ENCODE results near the gene RUFY2. TPM values are rescaled to one million over a fixed set of nuclear protein-coding genes. Genes with fewer than 3 reads are reported as not detected.
"Not testable (repeated sequence)": the region's sequence is repeated elsewhere in the genome, so short reads cannot be mapped to it uniquely, and the experiment has no call there.

Gene RUFY2
- total RNA-seq, 1 donor from 2014 or later = 7.5 TPM

DNA sequence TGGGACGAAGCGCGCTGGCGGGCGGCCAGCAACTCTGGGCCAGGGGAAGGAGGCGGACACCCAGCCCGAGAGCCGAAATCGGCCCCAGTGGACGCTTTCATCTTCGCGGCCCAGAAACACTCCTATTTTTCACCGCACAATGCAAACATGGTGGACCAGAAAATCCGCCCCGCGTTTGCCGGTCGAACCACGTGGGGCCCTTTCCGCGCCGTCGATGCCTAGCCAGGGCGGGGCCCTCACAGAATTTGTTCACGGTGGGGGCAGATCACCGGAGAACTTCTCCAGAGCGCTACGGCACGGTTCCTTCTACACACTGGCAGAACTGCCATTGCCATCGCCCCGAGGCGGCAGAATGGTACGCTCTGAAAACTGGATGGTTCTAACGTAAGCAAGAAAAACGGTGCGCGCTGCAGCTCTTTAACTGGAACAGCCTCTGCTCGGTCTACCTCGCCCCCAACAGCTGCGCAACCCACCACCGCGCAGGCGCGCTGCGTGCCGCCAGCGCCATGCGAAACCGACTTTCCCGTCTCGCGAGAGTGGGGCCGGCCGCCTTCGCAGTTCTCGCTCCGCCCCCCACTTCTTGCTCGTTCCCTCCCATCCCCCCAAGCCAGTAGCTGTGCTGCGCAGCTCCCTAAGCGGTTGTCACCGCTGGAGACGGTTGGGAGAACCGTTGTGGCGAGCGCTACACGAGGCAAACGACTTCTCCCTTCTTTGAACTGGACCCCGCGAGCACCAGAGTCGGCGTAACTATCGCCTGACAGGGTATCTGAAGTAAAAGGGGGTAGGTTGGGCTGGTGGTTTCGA, 75.4 kb downstream of the RUFY2 start, which contains the start of gene HNRNPH3:
HNRNPH3 (plus strand) TSS at position 610 of the 804 bp plus-strand sequence. CDS start 5,158 bp downstream, outside the sequence.
- peak; percentile 85 to 98 for DNase-seq (ENCODE audit: low spot score in 2 of 2)
- no peaks in the 10 kb centered on the region for H3K27me3 ChIP-seq
- intact Hi-C loops (cut with DNase I) = loop anchor here (1.0 to 5.0 kb wide), 7 partner anchors 75 to 569 kb away; partner anchors contain the start of genes CCAR1, HERC4, RUFY2 and SIRT1
- peak within 1 kb of the TSS; percentile 100 for H3K27ac ChIP-seq
- peaks cover 4 to 5% of the 10 kb centered on the region in 2 donors for H3K4me1 ChIP-seq
- TF ChIP-seq, protein P1, sequence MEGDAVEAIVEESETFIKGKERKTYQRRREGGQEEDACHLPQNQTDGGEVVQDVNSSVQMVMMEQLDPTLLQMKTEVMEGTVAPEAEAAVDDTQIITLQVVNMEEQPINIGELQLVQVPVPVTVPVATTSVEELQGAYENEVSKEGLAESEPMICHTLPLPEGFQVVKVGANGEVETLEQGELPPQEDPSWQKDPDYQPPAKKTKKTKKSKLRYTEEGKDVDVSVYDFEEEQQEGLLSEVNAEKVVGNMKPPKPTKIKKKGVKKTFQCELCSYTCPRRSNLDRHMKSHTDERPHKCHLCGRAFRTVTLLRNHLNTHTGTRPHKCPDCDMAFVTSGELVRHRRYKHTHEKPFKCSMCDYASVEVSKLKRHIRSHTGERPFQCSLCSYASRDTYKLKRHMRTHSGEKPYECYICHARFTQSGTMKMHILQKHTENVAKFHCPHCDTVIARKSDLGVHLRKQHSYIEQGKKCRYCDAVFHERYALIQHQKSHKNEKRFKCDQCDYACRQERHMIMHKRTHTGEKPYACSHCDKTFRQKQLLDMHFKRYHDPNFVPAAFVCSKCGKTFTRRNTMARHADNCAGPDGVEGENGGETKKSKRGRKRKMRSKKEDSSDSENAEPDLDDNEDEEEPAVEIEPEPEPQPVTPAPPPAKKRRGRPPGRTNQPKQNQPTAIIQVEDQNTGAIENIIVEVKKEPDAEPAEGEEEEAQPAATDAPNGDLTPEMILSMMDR (IDR thresholded peaks at IDR 0.05) = no peak
- no peaks in the 10 kb centered on the region for H3K9me3 ChIP-seq
- peak within 1 kb of the TSS; percentile 94 to 98 for H3K4me3 ChIP-seq
- H3K36me3 ChIP-seq = no peaks in the 10 kb centered on the region

DNA sequence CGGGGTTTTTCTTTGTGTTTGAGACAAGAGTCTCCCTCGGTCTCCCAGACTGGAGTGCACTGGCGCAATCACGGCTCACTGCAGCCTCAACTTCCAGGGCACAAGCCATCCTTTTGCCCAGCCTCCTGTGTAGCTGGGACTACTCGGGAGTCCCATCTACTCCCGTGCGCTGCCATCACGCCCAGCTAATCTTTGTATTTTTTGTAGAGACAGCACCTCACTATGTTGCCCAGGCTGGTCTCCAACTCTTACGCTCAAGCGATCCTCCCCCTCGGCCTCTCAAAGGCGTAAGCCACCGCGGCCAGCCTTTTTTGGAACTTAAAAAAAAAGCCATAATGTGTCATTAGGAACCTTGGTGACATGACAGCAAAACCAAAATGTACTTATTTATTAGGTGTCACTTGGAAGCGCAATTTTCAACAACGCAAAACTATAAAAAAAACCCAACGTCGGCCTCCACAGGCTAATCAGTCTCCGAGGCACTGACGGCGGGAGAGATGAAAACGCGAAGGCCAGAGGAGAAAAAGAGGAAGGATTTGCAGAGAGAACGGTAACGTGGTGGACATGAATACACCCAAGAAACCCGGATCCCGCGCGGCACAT, 76.1 kb downstream of the RUFY2 start:
- Histone ChIP-seq H3K36me3 (no peaks in the 10 kb centered on the region), H3K4me3 (peak overlapping the region; percentile 94 to 98), H3K4me1 (peaks cover 2% of the 10 kb centered on the region in 2 donors), H3K27me3 (no peaks in the 10 kb centered on the region), H3K9me3 (no peaks in the 10 kb centered on the region), H3K27ac (peak overlapping the region; percentile 100)
- DNase-seq (ENCODE audit: low spot score in 2 of 2) = peak in 1 of 2 donors; percentile 77
- TF ChIP-seq, protein P1 (IDR thresholded peaks at IDR 0.05) = peak in 1 of 3 experiments; percentile 4
- intact Hi-C loops (cut with DNase I) = loop anchor here (1.0 to 5.0 kb wide), 5 partner anchors 256 to 569 kb away; partner anchors contain the start of genes CCAR1 and HERC4

DNA sequence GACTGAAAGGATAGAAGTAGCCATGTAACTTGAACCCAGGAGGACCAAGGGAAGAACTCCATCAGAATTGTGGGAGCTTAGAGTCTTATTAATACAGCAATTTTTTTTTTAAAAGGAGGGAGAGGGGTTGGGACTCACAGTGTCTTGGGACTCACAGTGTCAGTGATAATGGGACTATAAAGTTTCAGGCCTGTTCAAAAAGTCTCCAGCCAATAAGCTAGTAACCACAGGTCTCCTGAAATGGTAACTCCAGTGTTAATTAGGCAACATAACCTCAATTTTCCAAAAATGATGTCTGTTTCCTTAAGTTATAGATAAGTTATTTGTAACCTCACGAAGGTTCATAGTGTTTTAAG, 77.6 kb downstream of the RUFY2 start:
- no peak for DNase-seq (ENCODE audit: low spot score in 2 of 2)
- H3K9me3 ChIP-seq = no peaks in the 10 kb centered on the region
- intact Hi-C loops (cut with DNase I) = no loop called here
- H3K27me3 ChIP-seq = no peaks in the 10 kb centered on the region
- peak overlapping the region; percentile 52 to 100 for H3K27ac ChIP-seq
- H3K4me1 ChIP-seq = peaks cover 0 to 2% of the 10 kb centered on the region in 2 donors
- TF ChIP-seq, protein P1 (IDR thresholded peaks at IDR 0.05) = no peak
- no peak overlapping the region for H3K4me3 ChIP-seq
- no peaks in the 10 kb centered on the region for H3K36me3 ChIP-seq

DNA sequence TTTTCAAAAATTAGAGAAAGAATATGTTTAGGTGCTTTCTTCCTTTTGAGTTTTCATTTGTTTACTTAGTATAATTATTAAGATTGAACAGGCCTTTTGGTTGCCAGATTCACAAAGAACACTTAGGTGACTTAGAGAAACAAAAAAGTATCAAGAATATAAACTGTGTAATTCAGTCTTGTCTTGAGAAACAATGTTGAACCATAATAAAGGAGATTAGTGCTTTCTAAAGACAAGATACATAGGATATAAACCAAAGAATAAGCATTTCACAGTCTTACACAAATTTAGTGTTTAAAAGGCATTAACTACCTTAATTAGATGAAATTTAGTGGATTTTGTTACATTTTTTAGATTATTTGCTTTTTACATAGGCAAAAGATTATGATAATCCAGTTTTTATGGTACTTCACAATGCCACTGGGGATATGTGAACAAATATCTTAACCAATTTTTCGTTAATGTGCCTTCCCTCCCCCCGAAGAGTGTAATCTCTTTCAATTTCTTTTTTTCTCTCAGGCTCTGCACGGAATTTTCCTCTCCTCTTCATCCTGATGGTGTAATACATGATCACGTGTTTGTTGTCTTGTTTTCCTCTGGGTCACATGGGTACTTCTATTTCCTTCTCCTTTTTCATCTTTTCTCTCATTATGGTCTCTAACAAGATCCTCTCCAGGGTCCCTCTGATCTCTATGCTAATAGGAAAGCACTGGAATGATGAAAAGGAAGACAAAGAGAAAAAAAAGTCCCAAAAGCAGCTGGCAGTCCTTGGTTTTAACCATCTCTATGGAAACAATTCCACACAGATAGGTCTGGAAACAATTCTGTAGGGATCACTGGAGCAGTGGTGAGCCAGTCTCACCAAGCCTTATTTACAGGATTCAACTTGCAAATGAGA, 78.9 kb downstream of the RUFY2 start:
- Histone ChIP-seq H3K36me3 (no peaks in the 10 kb centered on the region), H3K9me3 (no peaks in the 10 kb centered on the region), H3K27ac (peak overlapping the region; percentile 52 to 100), H3K27me3 (no peaks in the 10 kb centered on the region), H3K4me1 (peaks cover 0 to 2% of the 10 kb centered on the region in 2 donors), H3K4me3 (peak overlapping the region in 1 of 2 donors; percentile 32)
- DNase-seq (ENCODE audit: low spot score in 2 of 2) = no peak
- intact Hi-C loops (cut with DNase I) = no loop called here
- TF ChIP-seq, protein P1 (IDR thresholded peaks at IDR 0.05) = no peak

DNA sequence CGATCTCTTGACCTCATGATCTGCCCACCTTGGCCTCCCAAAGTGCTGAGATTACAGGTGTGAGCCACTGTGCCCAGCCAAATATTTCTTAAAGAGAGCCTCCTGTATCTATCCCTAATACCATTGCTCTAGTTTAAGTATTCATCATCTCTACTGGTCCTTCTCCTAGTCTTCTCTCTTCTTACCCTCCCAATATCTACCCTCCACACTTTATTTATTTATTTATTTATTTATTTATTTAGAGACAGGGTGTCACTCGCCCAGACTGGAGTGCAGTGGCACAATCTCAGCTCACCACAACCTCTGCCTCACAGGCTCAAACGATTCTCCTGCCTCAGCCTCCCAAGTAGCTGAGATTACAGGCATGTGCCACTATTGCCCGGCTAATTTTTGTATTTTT, 82.7 kb downstream of the RUFY2 start:
- H3K4me3 ChIP-seq; DNase-seq (ENCODE audit: low spot score in 2 of 2); H3K4me1 ChIP-seq; intact Hi-C loops (cut with DNase I); H3K36me3 ChIP-seq; H3K27ac ChIP-seq; H3K9me3 ChIP-seq; H3K27me3 ChIP-seq: not testable (repeated sequence)
